ENCODE data around the gene MARCO.

DNA sequence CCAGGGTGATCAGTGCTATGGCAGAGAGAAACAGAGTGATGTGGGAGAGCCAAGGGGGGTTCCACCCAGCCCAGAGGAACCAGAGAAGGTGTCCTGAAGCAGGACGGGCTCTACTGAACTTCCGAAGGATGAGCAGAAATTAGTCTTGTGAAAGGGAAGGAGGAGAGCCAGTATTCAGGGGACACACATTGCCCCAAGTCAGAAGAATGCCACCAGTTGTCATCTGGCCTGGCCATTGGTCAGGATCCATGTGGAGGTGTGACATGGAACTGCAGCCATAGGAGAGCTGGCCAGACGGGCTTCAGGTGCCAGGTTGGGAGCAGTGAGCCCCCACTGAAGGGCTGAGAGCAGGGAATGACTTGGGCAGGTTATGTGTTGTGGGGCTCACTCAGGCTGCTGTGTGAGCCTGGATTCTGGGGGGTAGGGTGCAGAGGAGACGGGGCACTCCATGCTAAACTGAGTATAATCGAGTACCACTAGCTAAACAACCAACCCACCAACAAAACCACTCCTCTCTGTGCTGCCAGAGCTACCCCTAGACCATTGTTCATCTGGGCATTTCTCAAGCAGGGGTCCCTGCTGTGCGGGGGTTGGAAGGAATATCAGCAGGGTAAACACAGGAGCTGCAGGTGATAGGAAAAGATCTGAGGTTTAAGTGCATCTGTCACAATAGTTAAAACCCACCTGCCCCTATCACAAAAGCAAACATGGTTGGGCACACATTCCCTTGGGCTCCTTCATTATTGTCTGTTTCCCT, 25.3 kb downstream of the MARCO start:
- TF ChIP-seq RAD21 (conservative IDR thresholded peaks at IDR 0.05) (no peak), POLR2AphosphoS5 (IDR thresholded peaks at IDR 0.05) (no peak), SMC3 (conservative IDR thresholded peaks at IDR 0.05; ENCODE audit: poor library complexity) (no peak), MXI1 (conservative IDR thresholded peaks at IDR 0.05; ENCODE audit: poor library complexity, severe bottlenecking) (no peak), EZH2 (IDR thresholded peaks at IDR 0.05; ENCODE audit: borderline replicate concordance, insufficient read depth, low read length, poor library complexity, severe bottlenecking) (no peak)
- TF ChIP-seq, protein P1, sequence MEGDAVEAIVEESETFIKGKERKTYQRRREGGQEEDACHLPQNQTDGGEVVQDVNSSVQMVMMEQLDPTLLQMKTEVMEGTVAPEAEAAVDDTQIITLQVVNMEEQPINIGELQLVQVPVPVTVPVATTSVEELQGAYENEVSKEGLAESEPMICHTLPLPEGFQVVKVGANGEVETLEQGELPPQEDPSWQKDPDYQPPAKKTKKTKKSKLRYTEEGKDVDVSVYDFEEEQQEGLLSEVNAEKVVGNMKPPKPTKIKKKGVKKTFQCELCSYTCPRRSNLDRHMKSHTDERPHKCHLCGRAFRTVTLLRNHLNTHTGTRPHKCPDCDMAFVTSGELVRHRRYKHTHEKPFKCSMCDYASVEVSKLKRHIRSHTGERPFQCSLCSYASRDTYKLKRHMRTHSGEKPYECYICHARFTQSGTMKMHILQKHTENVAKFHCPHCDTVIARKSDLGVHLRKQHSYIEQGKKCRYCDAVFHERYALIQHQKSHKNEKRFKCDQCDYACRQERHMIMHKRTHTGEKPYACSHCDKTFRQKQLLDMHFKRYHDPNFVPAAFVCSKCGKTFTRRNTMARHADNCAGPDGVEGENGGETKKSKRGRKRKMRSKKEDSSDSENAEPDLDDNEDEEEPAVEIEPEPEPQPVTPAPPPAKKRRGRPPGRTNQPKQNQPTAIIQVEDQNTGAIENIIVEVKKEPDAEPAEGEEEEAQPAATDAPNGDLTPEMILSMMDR (IDR thresholded peaks at IDR 0.05; ENCODE audit: poor library complexity, severe bottlenecking) = no peak
- TF ChIP-seq, protein P2, sequence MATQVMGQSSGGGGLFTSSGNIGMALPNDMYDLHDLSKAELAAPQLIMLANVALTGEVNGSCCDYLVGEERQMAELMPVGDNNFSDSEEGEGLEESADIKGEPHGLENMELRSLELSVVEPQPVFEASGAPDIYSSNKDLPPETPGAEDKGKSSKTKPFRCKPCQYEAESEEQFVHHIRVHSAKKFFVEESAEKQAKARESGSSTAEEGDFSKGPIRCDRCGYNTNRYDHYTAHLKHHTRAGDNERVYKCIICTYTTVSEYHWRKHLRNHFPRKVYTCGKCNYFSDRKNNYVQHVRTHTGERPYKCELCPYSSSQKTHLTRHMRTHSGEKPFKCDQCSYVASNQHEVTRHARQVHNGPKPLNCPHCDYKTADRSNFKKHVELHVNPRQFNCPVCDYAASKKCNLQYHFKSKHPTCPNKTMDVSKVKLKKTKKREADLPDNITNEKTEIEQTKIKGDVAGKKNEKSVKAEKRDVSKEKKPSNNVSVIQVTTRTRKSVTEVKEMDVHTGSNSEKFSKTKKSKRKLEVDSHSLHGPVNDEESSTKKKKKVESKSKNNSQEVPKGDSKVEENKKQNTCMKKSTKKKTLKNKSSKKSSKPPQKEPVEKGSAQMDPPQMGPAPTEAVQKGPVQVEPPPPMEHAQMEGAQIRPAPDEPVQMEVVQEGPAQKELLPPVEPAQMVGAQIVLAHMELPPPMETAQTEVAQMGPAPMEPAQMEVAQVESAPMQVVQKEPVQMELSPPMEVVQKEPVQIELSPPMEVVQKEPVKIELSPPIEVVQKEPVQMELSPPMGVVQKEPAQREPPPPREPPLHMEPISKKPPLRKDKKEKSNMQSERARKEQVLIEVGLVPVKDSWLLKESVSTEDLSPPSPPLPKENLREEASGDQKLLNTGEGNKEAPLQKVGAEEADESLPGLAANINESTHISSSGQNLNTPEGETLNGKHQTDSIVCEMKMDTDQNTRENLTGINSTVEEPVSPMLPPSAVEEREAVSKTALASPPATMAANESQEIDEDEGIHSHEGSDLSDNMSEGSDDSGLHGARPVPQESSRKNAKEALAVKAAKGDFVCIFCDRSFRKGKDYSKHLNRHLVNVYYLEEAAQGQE (IDR thresholded peaks at IDR 0.05; ENCODE audit: borderline replicate concordance) = no peak

Measured in neural cell (in vitro differentiated cells).